ENCODE results near the gene RPL4.
"Not testable (repeated sequence)": the region's sequence is repeated elsewhere in the genome, so short reads cannot be mapped to it uniquely, and the experiment has no call there.

RPL4 gene

GRCh38 chr15:66514586-66514985 lies 9.9 kb upstream of the RPL4 start:
- TF ChIP-seq, protein P1, sequence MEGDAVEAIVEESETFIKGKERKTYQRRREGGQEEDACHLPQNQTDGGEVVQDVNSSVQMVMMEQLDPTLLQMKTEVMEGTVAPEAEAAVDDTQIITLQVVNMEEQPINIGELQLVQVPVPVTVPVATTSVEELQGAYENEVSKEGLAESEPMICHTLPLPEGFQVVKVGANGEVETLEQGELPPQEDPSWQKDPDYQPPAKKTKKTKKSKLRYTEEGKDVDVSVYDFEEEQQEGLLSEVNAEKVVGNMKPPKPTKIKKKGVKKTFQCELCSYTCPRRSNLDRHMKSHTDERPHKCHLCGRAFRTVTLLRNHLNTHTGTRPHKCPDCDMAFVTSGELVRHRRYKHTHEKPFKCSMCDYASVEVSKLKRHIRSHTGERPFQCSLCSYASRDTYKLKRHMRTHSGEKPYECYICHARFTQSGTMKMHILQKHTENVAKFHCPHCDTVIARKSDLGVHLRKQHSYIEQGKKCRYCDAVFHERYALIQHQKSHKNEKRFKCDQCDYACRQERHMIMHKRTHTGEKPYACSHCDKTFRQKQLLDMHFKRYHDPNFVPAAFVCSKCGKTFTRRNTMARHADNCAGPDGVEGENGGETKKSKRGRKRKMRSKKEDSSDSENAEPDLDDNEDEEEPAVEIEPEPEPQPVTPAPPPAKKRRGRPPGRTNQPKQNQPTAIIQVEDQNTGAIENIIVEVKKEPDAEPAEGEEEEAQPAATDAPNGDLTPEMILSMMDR (conservative IDR thresholded peaks at IDR 0.05; ENCODE audit: low read depth, low read length), result no peak
- no peak overlapping the region for H3K4me3 ChIP-seq (ENCODE audit: low read length)

GRCh38 chr15:66508293-66508883 lies 3.7 kb upstream of the RPL4 start:
- DNase-seq (ENCODE audit: low read depth), result no peak
- TF ChIP-seq, protein P1 (conservative IDR thresholded peaks at IDR 0.05; ENCODE audit: low read depth, low read length), result no peak
- no peak overlapping the region for H3K4me3 ChIP-seq (ENCODE audit: low read length)

More at GRCh38 chr15:66514586-66514985, 9.9 kb upstream of the RPL4 start:
- no peak for DNase-seq (ENCODE audit: low read depth)

- peak overlapping the region; percentile 94 for H3K4me3 ChIP-seq (ENCODE audit: low read length)
- DNase-seq (ENCODE audit: low read depth), result no peak
- TF ChIP-seq, protein P1 (conservative IDR thresholded peaks at IDR 0.05; ENCODE audit: low read depth, low read length), result no peak
Measured at GRCh38 chr15:66505818-66506217, 1.2 kb upstream of the RPL4 start.

DNA sequence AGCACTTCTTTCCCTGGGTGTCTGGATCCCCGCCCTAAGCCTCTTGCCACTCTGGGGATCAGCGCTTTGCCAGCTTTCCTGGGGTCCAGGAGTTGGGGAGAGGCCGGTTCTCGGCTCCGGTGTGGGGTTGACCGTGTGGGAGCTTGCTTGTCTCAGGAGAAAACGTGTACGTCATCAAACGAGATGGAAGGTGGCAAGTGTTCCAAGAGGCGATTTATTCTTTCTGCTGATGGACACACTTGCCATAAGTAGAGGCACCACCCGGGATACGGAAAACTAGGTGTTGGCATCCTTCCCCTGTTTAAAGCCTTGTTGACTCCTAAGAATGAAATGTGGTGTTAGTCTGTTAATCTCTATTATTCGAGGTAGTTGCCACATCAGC lies 766 bp upstream of the RPL4 start:
- peak overlapping the region; percentile 94 for H3K4me3 ChIP-seq (ENCODE audit: low read length)
- TF ChIP-seq, protein P1 (conservative IDR thresholded peaks at IDR 0.05; ENCODE audit: low read depth, low read length), result no peak
- DNase-seq (ENCODE audit: low read depth), result peak; percentile 62

GRCh38 chr15:66503780-66504562 lies 684 bp downstream of the RPL4 start:
- DNase-seq (ENCODE audit: low read depth), result no peak
- TF ChIP-seq, protein P1 (conservative IDR thresholded peaks at IDR 0.05; ENCODE audit: low read depth, low read length), result no peak
- H3K4me3 ChIP-seq (ENCODE audit: low read length), result peak overlapping the region; percentile 94

GRCh38 chr15:66503041-66503648 lies 1.5 kb downstream of the RPL4 start:
- DNase-seq (ENCODE audit: low read depth), result not testable (repeated sequence)
- H3K4me3 ChIP-seq (ENCODE audit: low read length), result peak overlapping the region; percentile 94

GRCh38 chr15:66502491-66502890 lies 2.2 kb downstream of the RPL4 start:
- DNase-seq (ENCODE audit: low read depth), result no peak
- H3K4me3 ChIP-seq (ENCODE audit: low read length), result peak overlapping the region; percentile 94
- TF ChIP-seq, protein P1 (conservative IDR thresholded peaks at IDR 0.05; ENCODE audit: low read depth, low read length), result no peak

GRCh38 chr15:66500346-66500745 lies 4.3 kb downstream of the RPL4 start:
- H3K4me3 ChIP-seq (ENCODE audit: low read length); DNase-seq (ENCODE audit: low read depth): not testable (repeated sequence)

Measured in retinal pigment epithelial cell (primary cell).